Right lobe of liver (tissue), 4 donors: ENCODE results near the gene ZFPM1.

Source experiments
- POLR2A ChIP-seq: fragments of 450-650 bp; IDR thresholded peaks from one replicate; pipeline ENCODE4 v1.6.1; 2017; ENCODE audit warnings: antibody characterized with exemption, mild to moderate bottlenecking
- TF ChIP-seq, protein P1 (sequence below), 4 donors: fragments of 200-600 bp in 3 of 4; fragments of 450-650 bp in 1 of 4; IDR thresholded peaks; one replicate each; pipeline versions ENCODE4 v1.5.1 to v1.8.0; 2016 to 2022; ENCODE audit warnings: antibody characterized with exemption in 4 of 4, mild to moderate bottlenecking in 2 of 4
- donor health status: DM: no; HTN: no; CAD: no.
- donor health status: DM: no; HTN: no; CAD: no.
- donor health status: DM: no; HTN: yes; CAD: no.

DNA sequence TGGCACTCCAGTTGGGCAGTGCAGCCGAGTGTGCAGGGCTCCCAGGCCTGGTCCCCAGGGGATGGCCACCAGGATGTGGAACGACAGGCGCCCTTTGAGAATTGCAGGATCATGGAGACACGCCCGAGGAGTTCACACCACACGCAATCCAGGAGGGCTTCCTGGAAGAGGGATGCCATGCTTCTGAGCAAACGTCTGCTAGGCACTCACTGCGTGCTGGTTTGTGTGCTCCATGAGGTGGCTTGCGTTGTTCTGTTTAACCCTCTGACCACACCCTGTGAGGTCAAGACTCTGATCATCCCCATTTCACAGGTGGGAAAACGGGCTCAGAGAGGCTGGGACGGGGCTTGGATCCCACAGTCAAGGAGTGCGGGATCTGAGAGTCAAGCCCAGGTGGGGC is 32.6 kb upstream of the ZFPM1 start:
- TF ChIP-seq, protein P1, sequence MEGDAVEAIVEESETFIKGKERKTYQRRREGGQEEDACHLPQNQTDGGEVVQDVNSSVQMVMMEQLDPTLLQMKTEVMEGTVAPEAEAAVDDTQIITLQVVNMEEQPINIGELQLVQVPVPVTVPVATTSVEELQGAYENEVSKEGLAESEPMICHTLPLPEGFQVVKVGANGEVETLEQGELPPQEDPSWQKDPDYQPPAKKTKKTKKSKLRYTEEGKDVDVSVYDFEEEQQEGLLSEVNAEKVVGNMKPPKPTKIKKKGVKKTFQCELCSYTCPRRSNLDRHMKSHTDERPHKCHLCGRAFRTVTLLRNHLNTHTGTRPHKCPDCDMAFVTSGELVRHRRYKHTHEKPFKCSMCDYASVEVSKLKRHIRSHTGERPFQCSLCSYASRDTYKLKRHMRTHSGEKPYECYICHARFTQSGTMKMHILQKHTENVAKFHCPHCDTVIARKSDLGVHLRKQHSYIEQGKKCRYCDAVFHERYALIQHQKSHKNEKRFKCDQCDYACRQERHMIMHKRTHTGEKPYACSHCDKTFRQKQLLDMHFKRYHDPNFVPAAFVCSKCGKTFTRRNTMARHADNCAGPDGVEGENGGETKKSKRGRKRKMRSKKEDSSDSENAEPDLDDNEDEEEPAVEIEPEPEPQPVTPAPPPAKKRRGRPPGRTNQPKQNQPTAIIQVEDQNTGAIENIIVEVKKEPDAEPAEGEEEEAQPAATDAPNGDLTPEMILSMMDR (IDR thresholded peaks at IDR 0.05), result no peak
- TF ChIP-seq POLR2A, result no peak
